Myocyte (in vitro differentiated cells): ENCODE results near the gene CCS. TPM values are rescaled to one million over a fixed set of nuclear protein-coding genes. Genes with fewer than 3 reads are reported as not detected.
"Not testable (repeated sequence)": the region's sequence is repeated elsewhere in the genome, so short reads cannot be mapped to it uniquely, and the experiment has no call there.

Source experiments
- DNase-seq: peaks from one replicate; pipeline ENCODE4 v3.0.0-alpha.2; 2012; ENCODE audit warnings: low read depth
- total RNA-seq: library from RNA; depleted of rRNA; stranded (reverse); fragments of >200 nt; gene quantifications from 2 replicates; pipeline ENCODE4 v1.2.3, GENCODE V29; 2014

CCS gene
- total RNA-seq, 1 donor from 2014 or later: 25.8 TPM

DNA sequence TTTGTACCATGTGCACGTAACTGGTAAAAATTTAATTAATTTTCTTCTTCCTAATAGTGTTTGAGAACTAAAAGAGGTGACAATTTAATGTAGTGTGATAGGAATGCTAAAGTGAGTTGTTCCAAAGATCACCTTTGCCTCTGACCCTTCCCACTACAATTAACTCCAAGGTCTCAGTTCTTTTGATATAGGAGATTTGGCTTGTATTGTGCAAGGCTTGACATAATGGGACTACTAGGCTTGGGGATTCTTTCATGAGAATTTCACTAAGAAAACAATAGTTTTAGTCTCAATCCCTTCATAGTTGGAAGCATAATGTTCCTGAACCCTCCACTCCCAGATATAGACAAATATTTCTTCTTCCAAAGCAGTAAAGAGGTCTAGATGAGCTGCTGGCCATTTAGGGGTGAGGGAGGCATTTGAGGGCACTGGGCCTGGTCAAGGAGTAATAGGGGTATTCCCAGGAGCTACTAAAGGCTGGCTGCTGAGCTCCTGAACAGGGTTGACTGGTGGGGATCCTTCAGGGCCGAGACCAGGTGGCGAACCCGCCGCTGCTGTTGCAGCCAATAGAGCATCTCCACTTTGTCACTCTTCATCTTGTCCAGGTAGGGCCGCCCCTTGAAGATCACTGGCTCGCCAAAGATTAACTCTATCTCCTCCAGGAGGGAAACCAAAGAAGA is 2.8 kb upstream of the CCS start:
- DNase-seq: no peak

DNA sequence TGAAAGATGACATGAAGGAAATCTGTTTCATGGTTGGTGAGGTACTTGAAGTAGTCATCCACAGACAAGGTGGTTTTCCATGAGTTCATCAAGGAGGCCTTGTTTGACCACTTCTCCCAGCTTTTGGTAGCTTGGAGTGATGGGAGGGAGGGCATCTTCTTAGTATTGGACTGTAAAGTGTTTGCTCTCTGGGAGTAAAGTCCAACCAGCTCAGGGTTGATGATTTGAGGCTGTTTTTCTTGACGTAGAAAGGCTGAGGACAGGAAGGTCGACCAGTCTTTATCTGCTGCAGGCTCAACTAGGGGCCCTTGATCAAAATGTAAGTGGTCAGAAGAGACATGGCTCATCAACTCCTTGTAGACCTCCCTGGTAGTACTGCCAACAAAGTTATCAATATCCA is 1.8 kb upstream of the CCS start:
- no peak for DNase-seq

DNA sequence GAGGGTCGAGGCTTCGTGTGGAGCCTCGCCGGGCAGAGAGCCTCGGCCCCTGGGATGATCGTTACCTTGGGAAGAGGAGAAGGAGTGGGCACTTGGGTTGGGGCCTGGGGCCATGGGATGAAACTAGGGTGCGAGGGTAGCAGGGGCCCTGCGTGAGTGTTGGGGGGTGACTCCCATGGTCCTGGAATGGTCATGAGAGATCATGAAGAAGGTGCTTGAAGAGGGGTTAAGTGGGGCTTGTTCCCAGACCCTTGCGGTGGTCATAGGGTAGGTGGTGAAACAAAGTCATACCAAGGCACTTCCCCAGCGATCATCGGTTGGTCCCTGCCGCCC is 284 bp downstream of the CCS start:
- DNase-seq: no peak

DNA sequence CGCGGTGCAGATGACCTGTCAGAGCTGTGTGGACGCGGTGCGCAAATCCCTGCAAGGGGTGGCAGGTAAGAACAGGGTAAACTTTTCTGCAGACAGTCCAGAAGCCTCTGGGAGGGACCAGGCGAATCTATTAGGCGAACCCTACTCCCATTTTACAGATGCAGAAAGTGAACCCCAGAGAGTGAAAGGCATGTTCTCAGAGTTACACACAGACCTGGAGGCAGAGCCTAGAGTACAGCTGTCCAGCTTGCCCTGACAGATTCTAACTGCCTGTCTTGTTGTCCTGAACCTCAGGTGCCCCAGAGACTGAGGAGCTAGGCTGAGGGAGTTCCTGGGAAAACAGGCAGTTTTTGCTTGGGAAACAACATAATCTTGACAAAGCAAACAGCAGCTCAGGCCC is 665 bp downstream of the CCS start:
- no peak for DNase-seq

DNA sequence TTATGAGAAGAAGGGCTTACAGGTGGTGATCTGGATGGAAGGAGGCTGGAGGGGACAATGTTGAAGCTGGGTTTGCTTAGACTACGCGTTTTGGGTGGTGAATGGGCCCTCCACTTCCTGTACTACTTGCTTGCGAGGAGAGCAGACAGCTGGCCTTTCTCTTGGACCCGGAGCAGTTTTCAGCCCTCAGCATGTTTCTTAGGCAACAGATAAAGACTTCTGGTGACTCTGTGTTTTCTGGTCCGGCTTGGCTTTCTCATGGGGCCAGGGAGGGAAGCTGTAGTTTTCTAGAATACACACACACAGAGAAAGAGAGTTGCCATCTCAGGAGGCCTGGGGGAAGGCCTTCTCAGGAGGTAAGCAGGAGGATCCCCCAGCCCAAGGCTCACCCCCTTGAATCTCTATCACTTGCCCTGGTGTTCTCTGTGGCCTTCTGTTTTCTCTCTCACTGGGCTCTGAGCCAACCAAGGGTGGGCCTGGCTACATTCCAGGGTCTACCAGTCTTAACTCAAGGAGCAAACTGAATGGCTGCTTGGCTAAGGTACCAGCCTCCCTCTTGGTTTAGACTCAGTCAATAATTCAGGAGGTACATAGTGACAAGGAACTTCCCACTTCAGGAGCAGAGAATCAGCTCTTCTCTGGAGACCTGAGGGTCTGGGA is 2.4 kb downstream of the CCS start:
- DNase-seq: no peak

DNA sequence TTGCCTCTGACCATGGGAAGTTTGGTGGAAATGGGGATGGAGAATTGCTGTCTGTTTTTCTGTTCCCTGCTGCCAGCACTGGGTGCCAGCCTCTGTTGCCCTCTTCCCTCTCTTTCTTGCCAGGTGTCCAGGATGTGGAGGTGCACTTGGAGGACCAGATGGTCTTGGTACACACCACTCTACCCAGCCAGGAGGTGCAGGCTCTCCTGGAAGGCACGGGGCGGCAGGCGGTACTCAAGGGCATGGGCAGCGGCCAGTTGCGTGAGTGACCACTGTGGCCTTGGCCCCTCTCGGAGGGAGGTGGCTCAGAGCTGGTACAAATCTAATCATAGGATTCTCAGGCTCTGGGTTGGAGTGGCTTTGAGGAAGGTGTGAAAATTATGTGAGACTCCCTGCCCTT is 6.0 kb downstream of the CCS start:
- no peak for DNase-seq

DNA sequence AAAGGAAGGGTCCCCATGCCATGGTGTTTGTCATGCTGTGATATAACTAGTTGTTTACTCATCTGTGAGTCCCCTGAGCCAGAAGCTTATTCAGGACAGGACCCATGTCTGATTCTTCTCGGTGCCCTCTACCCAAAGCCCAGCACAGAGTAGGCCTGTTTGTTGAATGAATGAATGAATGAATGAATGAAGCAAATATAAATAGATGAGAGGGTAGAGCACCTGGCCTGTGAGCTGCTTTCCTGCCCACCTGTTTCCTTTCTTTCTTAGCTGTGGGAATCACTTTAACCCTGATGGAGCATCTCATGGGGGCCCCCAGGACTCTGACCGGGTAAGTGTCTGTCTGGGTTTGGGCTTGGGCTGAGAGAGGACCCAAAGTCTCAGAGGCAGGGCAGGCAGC is 7.2 kb downstream of the CCS start:
- no peak for DNase-seq

DNA sequence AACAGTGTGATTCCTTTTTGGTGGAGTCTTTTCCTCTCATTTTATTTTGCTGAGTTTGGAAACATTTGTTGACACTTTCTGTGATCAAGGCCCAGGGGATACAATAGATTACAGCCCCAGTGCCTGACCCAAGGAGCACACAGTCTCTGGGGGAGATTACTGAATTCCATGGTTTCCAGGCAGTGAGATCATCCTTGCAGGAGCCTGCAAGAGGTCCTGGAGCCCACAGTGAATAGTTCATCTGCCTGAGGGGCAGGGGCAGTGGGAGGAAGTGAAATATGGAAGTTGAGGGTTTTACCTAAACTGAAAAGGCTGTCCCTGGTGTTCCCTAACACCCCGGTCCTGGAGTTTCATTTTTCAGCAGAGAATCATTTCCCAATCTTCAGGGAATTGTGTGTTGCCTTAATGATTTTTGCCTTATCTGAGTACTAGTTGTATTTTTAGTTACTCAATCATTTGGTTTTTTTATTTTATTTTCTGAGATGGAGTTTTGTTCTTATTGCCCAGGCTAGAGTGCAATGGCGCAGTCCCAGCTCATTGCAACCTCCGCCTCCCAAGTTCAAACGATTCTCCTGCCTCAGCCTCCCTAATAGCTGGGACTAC is 7.7 kb downstream of the CCS start:
- no peak for DNase-seq

DNA sequence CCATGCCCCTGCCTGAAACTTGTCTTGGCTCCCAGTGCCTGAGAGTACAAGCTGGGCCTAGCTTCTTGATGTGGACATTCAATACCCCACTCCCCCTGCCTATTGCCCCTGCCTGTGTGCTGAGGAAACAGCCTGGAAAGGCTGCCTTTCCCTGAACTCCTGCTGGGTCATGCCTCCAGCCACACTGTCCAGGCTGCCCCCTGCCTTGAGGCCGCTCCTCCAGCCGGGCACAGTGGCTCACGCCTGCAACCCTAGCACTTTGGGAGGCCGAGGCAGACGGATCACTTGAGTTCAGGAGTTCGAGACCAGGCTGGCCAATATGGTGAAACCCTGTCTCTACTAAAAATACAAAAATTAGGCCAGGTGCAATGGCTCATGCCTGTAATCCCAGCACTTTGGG is 10.1 kb downstream of the CCS start:
- no peak for DNase-seq

DNA sequence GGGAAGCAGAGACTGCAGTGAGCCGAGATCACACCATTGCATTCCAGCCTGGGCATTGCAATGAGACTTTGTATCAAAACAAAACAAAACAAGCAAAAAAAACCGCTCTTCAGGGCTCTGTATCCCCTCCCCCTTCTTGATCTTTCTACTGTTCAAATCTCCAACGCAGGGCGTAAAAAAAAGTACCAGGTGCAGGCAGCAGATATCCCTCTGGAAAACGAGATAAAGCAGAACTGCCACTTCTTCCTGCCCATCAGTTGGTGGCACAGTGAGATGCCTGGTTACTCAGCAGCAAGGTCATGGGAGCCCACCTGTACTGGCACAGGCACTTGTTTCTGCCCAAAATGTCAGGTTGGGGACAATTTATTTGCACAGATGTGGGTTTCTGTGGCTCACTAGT is 11.2 kb downstream of the CCS start:
- no peak for DNase-seq

DNA sequence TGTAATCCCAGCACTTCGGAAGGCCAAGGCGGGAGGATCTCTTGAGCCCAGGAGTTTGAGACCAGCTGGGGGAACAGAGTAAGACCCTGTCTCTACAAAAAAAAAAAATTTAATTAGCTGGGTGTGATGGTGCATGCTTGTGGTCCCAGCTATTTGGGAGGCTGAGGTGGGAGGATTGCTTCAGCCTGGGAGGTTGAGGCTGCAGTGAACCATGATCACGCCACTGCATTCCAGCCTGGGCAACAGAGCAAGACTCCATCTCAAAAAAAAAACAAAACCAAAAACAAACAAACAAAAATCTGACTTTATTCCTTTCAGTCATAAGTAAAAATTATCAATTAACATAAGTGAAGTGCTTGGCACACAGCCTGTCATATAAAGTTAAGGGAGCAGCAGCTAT is 13.6 kb downstream of the CCS start:
- not testable (repeated sequence) for DNase-seq

DNA sequence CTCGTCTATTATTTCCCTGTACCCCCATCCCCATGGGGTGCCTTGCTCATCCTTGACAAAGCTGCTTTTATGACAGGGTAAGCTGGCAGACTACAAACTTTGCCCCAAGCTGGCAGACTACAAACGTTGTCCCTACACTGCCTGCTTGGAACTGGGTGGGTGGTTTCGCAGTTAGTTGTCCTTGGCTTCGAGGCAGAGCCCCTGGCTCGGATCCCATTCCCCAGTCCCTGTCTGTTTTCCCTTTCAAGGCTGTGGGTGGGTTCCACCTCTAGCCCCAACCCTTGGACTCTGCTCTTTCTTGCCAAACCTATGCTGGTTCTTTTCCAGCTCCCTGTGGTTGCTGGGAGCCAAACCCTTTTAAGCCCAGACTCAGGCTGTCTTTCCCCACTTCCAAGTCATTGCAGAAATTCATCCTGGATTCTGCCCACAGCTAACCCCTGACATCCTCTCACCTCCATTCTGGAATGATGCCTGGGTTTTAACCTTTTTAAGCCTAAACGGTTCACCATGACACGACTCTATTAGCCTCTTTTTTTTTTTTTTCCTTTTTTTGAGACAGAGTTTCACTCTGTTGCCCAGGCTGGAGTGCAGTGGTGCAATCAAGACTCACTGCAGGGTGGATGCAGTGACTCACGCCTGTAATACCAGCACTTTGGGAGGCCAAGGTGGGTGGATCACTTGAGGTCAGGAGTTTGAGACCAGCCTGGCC is 14.3 kb downstream of the CCS start:
- DNase-seq: peak; percentile 45

DNA sequence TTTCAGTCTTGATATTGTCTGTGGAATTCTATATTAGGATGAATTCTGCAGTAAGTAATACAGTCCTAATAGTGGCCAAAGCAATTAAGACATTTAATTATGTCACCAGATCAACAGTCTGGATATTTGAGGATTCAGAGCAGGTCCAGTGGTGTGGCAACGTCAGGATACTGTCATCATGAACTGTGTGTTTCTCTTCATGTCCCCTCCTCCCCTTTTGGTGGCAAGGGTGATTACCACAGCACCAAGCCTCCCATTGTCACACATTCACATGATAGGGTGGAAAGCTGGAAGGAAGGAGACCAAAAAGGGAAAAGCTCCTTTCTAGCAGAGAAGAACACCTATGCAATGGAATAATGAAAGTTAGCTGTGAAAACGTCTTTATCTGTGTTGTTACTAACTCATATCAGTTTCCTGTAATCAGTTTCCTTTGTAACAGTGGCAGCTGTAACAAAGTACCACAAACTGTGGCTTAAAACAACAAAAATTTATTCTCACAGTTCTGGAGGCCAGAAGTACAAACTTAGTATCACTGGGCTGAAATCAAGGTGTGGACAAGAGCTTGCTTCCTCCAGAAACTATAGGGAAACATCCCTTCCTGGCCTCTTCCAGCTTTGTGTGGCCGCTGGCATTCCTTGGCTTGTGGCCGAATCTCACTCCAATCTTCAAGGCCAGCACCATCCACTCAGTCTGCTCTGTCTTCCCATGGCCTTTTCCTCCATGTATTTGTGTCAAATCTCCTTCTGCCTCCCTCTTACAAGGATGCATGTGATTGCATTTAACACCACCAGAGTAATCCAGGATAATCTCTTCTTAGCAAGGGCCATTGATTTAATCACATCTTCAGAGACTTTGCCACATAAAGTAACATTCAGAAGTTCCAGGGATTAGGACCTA is 17.0 kb downstream of the CCS start:
- no peak for DNase-seq

DNA sequence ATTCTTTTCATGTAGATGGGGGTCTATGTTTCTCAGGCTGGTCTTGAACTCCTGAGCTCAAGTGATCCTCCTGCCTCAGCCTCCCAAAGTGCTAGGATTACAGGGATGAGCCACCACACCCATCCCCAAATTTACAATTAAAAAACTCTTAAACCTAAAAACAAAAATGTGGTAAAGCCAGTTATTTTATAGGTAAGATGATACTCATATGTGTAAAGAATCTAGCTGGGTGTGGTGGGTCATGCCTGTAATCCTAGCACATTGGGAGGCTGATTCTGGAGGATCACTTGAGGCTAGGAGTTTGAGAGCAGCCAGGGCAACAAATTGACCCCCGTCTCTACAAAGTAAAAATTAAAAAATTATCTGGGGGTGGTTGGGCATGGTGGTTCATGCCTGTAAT is 19.5 kb downstream of the CCS start:
- no peak for DNase-seq

DNA sequence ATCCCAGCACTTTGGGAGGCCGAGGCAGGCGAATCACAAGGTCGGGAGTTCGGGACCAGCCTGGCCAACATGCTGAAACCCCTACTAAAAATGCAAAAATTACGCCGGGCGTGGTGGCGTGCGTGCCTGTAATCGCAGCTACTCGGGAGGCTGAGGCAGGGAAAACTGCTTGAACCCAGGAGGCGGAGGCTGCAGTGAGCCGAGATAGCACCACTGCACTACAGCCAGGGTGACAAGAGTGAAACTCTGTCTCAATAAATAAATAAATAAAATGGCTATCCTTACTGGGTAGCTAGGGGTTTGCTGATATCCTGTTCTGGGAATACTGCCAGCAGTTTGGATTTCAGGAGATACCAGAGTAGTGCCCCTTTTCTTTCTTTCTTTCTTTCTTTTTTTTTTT is 21.1 kb downstream of the CCS start:
- no peak for DNase-seq

DNA sequence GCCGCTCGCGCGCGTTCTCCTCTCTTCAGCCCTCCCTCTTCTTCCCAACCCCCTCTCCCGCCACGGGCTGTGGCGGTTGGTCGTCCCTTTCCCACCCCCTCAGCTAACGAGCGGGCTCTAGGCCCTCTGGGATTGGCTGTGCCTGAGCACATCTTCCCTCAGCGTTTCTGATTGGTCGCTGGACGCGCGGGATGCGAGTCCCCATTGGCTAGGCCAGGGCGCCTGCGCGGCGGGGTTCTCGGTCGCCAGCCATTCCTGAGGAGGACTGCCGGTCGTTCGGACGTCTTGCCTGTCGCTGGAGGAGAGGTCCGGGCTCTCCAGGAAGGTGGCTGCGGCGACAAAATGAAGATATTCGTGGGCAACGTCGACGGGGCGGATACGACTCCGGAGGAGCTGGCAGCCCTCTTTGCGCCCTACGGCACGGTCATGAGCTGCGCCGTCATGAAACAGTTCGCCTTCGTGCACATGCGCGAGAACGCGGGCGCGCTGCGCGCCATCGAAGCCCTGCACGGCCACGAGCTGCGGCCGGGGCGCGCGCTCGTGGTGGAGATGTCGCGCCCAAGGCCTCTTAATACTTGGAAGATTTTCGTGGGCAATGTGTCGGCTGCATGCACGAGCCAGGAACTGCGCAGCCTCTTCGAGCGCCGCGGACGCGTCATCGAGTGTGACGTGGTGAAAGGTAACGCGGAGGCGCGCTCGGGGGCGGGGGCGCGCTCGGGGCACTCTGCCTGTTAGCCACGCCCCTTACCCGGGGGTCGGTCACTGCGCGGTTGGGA is 23.6 kb downstream of the CCS start, which contains the start of gene RBM14:
Gene RBM14, plus strand, starts transcription at position 252 of the 776 bp plus-strand sequence. Its CDS starts 91 bp downstream, at position 343.
- DNase-seq: peak; percentile 100

DNA sequence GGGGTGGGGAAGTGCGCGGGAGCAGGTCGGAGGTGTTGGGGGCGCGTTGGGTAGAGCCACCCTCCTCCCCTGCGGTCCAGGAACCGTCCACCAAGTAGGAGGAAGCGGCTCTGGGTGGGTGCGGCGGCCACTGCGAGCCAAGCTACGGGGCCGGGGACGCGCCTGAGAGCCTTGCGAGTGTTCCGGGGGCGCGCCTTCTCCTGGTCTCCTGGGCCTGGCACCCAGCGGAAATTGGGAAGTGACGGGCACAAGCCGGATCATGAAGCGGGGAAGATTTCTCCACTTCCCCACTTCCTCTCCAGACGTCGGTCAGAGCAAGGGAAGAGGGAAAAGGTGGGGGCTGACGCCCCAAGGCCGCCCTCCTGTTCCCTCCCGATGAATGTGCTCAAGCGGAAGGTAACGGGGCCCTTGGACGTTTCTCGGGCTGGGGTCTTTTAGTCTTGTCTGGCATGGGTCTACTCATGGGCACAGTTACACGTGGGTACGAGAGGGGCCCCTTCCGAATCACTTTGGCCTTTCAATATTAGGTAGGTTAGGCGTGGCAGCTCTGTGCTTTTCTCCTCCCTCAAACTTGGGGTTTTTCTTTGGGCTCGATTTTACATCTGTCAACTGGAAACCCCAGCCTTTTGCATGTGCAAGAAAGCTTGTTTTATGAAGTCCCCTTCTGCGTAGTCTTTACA is 24.3 kb downstream of the CCS start:
- no peak for DNase-seq

DNA sequence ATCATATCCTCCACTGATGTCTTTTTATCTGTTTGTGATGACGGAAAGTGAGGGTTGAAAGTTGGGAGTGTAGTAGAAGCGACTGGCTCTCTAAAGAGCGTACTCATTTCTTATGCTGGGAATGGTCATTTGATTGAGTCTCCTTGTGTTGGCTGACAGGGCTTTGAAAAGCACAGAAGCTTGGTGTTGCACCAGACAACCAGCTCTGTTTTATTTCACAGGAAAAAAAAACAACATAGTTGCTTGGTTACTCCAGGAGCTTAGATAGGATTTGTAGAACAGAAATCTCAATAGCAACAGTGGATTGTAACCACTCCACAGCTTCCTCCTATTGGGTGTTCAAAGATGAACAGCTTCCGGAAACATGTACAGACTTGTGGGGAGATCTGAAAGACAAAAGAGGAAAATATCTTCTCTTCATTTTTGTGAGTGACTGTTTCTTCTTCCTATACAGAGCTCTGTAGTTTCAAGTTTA is 26.1 kb downstream of the CCS start:
- DNase-seq: peak; percentile 38

DNA sequence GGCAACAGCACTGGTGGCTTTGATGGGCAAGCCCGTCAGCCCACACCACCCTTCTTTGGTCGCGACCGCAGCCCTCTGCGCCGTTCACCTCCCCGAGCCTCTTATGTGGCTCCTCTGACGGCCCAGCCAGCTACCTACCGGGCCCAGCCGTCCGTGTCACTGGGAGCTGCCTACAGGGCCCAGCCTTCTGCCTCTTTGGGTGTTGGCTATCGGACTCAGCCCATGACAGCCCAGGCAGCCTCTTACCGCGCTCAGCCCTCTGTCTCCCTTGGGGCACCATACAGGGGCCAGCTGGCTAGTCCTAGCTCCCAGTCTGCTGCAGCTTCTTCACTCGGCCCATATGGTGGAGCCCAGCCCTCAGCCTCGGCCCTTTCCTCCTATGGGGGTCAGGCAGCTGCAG is 31.5 kb downstream of the CCS start:
- DNase-seq: no peak
